ENCODE data around the gene CREB5. TPM values are rescaled to one million over a fixed set of nuclear protein-coding genes. Genes with fewer than 3 reads are reported as not detected.

The CREB5 gene
- total and polyA plus RNA-seq, 9 donors: 0.71 to 15.0 (median 2.7) TPM

- Histone ChIP-seq H3K4me1 (ENCODE audit: insufficient read depth) (no peaks in the 10 kb centered on the region), H3K9me3 (no peaks in the 10 kb centered on the region), H3K27me3 (no peaks in the 10 kb centered on the region), H3K36me3 (no peaks in the 10 kb centered on the region), H3K4me3 (no peak overlapping the region), H3K27ac (no peak overlapping the region)
- intact Hi-C loops (cut with DNase I): no loop called here
- DNase-seq: no peak
- WGBS, 3 donors: 85 to 88% (median 86%) methylated on average over 6 of the region's 6 CpGs
- TF ChIP-seq CTCF (IDR thresholded peaks at IDR 0.05) (no peak), EP300 (IDR thresholded peaks at IDR 0.05) (no peak), POLR2A (IDR thresholded peaks at IDR 0.05) (no peak)
Observed at GRCh38 chr7:28773423-28774145, 361.3 kb downstream of the CREB5 start.

GRCh38 chr7:28774261-28774988 is 362.1 kb downstream of the CREB5 start:
- intact Hi-C loops (cut with DNase I): no loop called here
- Histone ChIP-seq H3K36me3 (no peaks in the 10 kb centered on the region), H3K9me3 (no peaks in the 10 kb centered on the region), H3K27ac (no peak overlapping the region), H3K27me3 (no peaks in the 10 kb centered on the region), H3K4me1 (ENCODE audit: insufficient read depth) (no peaks in the 10 kb centered on the region), H3K4me3 (no peak overlapping the region)
- no peak for DNase-seq
- TF ChIP-seq POLR2A (IDR thresholded peaks at IDR 0.05): no peak
- TF ChIP-seq CTCF (IDR thresholded peaks at IDR 0.05): no peak
- TF ChIP-seq EP300 (IDR thresholded peaks at IDR 0.05): no peak
- 56 to 66% (median 60%) methylated on average over 4 of the region's 4 CpGs for WGBS, 3 donors

GRCh38 chr7:28776463-28777157 is 364.3 kb downstream of the CREB5 start:
- intact Hi-C loops (cut with DNase I): no loop called here
- TF ChIP-seq EP300 (IDR thresholded peaks at IDR 0.05) (no peak), POLR2A (IDR thresholded peaks at IDR 0.05) (no peak), CTCF (IDR thresholded peaks at IDR 0.05) (no peak)
- Histone ChIP-seq H3K4me1 (ENCODE audit: insufficient read depth) (no peaks in the 10 kb centered on the region), H3K9me3 (no peaks in the 10 kb centered on the region), H3K27ac (no peak overlapping the region), H3K4me3 (no peak overlapping the region), H3K27me3 (no peaks in the 10 kb centered on the region), H3K36me3 (no peaks in the 10 kb centered on the region)
- no peak for DNase-seq
- WGBS, 3 donors: 62 to 84% (median 80%) methylated on average over 4 of the region's 4 CpGs

GRCh38 chr7:28778786-28779185 is 366.5 kb downstream of the CREB5 start:
- TF ChIP-seq POLR2A (IDR thresholded peaks at IDR 0.05) (no peak), EP300 (IDR thresholded peaks at IDR 0.05) (no peak), CTCF (IDR thresholded peaks at IDR 0.05) (no peak)
- DNase-seq: no peak
- H3K27ac ChIP-seq: no peak overlapping the region
- intact Hi-C loops (cut with DNase I): no loop called here
- no peak overlapping the region for H3K4me3 ChIP-seq
- no peaks in the 10 kb centered on the region for H3K4me1 ChIP-seq (ENCODE audit: insufficient read depth)
- H3K27me3 ChIP-seq: no peaks in the 10 kb centered on the region
- 68 to 78% (median 73%) methylated on average over 4 of the region's 4 CpGs for WGBS, 3 donors
- H3K9me3 ChIP-seq: no peaks in the 10 kb centered on the region
- H3K36me3 ChIP-seq: no peaks in the 10 kb centered on the region

Measured in ovary (tissue), 9 donors.